Activated CD8-positive, alpha-beta memory T cell treated with anti-CD3 and anti-CD28 coated beads, Interleukin-2, amount 10 ng/mL, durations not matched to agents 7 days and 5 days (primary cell): ENCODE measurements around the gene OTOA. TPM values are rescaled to one million over a fixed set of nuclear protein-coding genes. Genes with fewer than 3 reads are reported as not detected.
"Not testable (repeated sequence)": the region's sequence is repeated elsewhere in the genome, so short reads cannot be mapped to it uniquely, and the experiment has no call there.

Experiments
- ATAC-seq: fragments of 150-1000 bp; cut with Tn5 transposase; one replicate; pipeline ENCODE4 v1.10.0; 2021; ENCODE audit warnings: moderate library complexity
- CTCF ChIA-PET: fragments of 350-600 bp; sonication (Branson Sonifier 250); formaldehyde crosslinking; loops from one replicate; lab custom pipeline; 2021; ENCODE audit warnings: antibody characterized with exemption; lab: Charles Lee
- DNase-seq: peaks from one replicate; pipeline ENCODE4 v3.0.0-alpha.2; 2020
- H3K27ac Mint-ChIP-seq: one replicate; pipeline ENCODE4 v1.8.0; 2021; ENCODE audit warnings: mild to moderate bottlenecking, mixed read lengths
- H3K27me3 Mint-ChIP-seq: one replicate; pipeline ENCODE4 v1.8.0; 2021; ENCODE audit warnings: mixed read lengths
- H3K36me3 Mint-ChIP-seq: one replicate; pipeline ENCODE4 v1.8.0; 2021; ENCODE audit warnings: mild to moderate bottlenecking, mixed read lengths
- H3K4me1 Mint-ChIP-seq: one replicate; pipeline ENCODE4 v1.8.0; 2021; ENCODE audit warnings: mixed read lengths
- H3K4me3 Mint-ChIP-seq: one replicate; pipeline ENCODE4 v1.8.0; 2021; ENCODE audit warnings: mild to moderate bottlenecking, moderate library complexity, mixed read lengths
- H3K9me3 Mint-ChIP-seq: one replicate; pipeline ENCODE4 v1.8.0; 2022; ENCODE audit warnings: low read depth, mixed read lengths
- total RNA-seq, 2 experiments: library from RNA; stranded (reverse); gene quantifications; one replicate each; pipeline ENCODE4 v1.2.3, GENCODE V29; 2021

The OTOA gene
- total RNA-seq, 2 experiments from 2014 or later = 0.09 to 0.38 TPM

- Mint-ChIP-seq H3K36me3 (no peaks in the 10 kb centered on the region), H3K27ac (no peak overlapping the region), H3K4me1 (peaks cover 2% of the 10 kb centered on the region), H3K27me3 (peaks cover 3% of the 10 kb centered on the region), H3K4me3 (no peak overlapping the region), H3K9me3 (no peaks in the 10 kb centered on the region)
- ATAC-seq (no peak), DNase-seq (no peak)
- CTCF ChIA-PET = interaction anchor here (0.6 to 1.4 kb wide), 3 partner anchors 41 to 1728 kb away, joined by 3 to 6 read pairs (median 5); no protein-coding TSS in a partner anchor
Measured at GRCh38 chr16:21698169-21699032, 34.6 kb downstream of the OTOA start.

- no peak for DNase-seq
- Mint-ChIP-seq H3K9me3 (no peaks in the 10 kb centered on the region), H3K4me3 (no peak overlapping the region), H3K27ac (no peak overlapping the region), H3K4me1 (peaks cover 9% of the 10 kb centered on the region), H3K36me3 (no peaks in the 10 kb centered on the region), H3K27me3 (peaks cover 5% of the 10 kb centered on the region)
- CTCF ChIA-PET = interaction anchor here (0.8 to 1.8 kb wide), 3 partner anchors 9 to 18 kb away, joined by 3 to 6 read pairs (median 3); no protein-coding TSS in a partner anchor
- ATAC-seq = no peak
Measured at GRCh38 chr16:21701271-21701670, 37.5 kb downstream of the OTOA start.

- no peak overlapping the region for H3K27ac Mint-ChIP-seq
- no peak overlapping the region for H3K4me3 Mint-ChIP-seq
- no peaks in the 10 kb centered on the region for H3K36me3 Mint-ChIP-seq
- CTCF ChIA-PET = interaction anchor here (0.8 to 1.4 kb wide), 4 partner anchors 8 to 45 kb away, joined by 3 to 4 read pairs (median 3); no protein-coding TSS in a partner anchor
- no peak for ATAC-seq
- no peak for DNase-seq
- peaks cover 9% of the 10 kb centered on the region for H3K4me1 Mint-ChIP-seq
- no peaks in the 10 kb centered on the region for H3K9me3 Mint-ChIP-seq
- peaks cover 5% of the 10 kb centered on the region for H3K27me3 Mint-ChIP-seq
Measured at GRCh38 chr16:21702276-21702675, 38.5 kb downstream of the OTOA start.

GRCh38 chr16:21703156-21703555, 39.4 kb downstream of the OTOA start:
- peaks cover 2% of the 10 kb centered on the region for H3K27me3 Mint-ChIP-seq
- CTCF ChIA-PET = interaction anchor here (1.0 to 1.2 kb wide), 3 partner anchors 19 to 120 kb away, joined by 3 to 4 read pairs (median 4); no protein-coding TSS in a partner anchor

GRCh38 chr16:21703589-21704174, 39.9 kb downstream of the OTOA start:
- no peak for DNase-seq
- CTCF ChIA-PET = interaction anchor here (1.0 to 1.2 kb wide), 3 partner anchors 9 to 120 kb away, joined by 3 to 4 read pairs (median 3); no protein-coding TSS in a partner anchor
- Mint-ChIP-seq H3K36me3 (no peaks in the 10 kb centered on the region), H3K9me3 (no peaks in the 10 kb centered on the region), H3K27ac (no peak overlapping the region), H3K27me3 (peaks cover 2% of the 10 kb centered on the region), H3K4me3 (no peak overlapping the region), H3K4me1 (peaks cover 13% of the 10 kb centered on the region)
- ATAC-seq = no peak

More at GRCh38 chr16:21703156-21703555, 39.4 kb downstream of the OTOA start:
- no peak for ATAC-seq
- Mint-ChIP-seq H3K4me3 (no peak overlapping the region), H3K9me3 (no peaks in the 10 kb centered on the region), H3K36me3 (no peaks in the 10 kb centered on the region), H3K4me1 (peaks cover 9% of the 10 kb centered on the region), H3K27ac (no peak overlapping the region)
- no peak for DNase-seq

GRCh38 chr16:21704266-21704665, 40.5 kb downstream of the OTOA start:
- peaks cover 13% of the 10 kb centered on the region for H3K4me1 Mint-ChIP-seq
- H3K36me3 Mint-ChIP-seq = no peaks in the 10 kb centered on the region
- no peak overlapping the region for H3K4me3 Mint-ChIP-seq
- H3K27ac Mint-ChIP-seq = no peak overlapping the region
- no peak for ATAC-seq
- H3K9me3 Mint-ChIP-seq = no peaks in the 10 kb centered on the region
- H3K27me3 Mint-ChIP-seq = peaks cover 2% of the 10 kb centered on the region
- CTCF ChIA-PET = interaction anchor here (1.0 to 9.6 kb wide), 2 partner anchors 9 to 48 kb away, joined by 3 to 76 read pairs; no protein-coding TSS in a partner anchor
- no peak for DNase-seq

GRCh38 chr16:21704733-21705132, 41.0 kb downstream of the OTOA start:
- no peak overlapping the region for H3K27ac Mint-ChIP-seq
- peaks cover 13% of the 10 kb centered on the region for H3K4me1 Mint-ChIP-seq
- DNase-seq = no peak
- H3K4me3 Mint-ChIP-seq = no peak overlapping the region
- H3K36me3 Mint-ChIP-seq = no peaks in the 10 kb centered on the region
- no peaks in the 10 kb centered on the region for H3K9me3 Mint-ChIP-seq
- H3K27me3 Mint-ChIP-seq = peaks cover 2% of the 10 kb centered on the region
- no peak for ATAC-seq
- CTCF ChIA-PET = interaction anchor here (1.0 to 9.6 kb wide), 2 partner anchors 8 to 48 kb away, joined by 3 to 76 read pairs; no protein-coding TSS in a partner anchor

- CTCF ChIA-PET = interaction anchor here (0.7 to 9.6 kb wide), 19 partner anchors 10 to 153 kb away, joined by 3 to 76 read pairs (median 5); no protein-coding TSS in a partner anchor
- peak; percentile 91 for DNase-seq
- Mint-ChIP-seq H3K27me3 (no peaks in the 10 kb centered on the region), H3K4me1 (peaks cover 9% of the 10 kb centered on the region), H3K4me3 (no peak overlapping the region), H3K9me3 (no peaks in the 10 kb centered on the region), H3K27ac (no peak overlapping the region), H3K36me3 (no peaks in the 10 kb centered on the region)
- ATAC-seq = peak; percentile 83
Measured at GRCh38 chr16:21708533-21709115, 44.9 kb downstream of the OTOA start.

GRCh38 chr16:21710938-21711337, 47.2 kb downstream of the OTOA start:
- CTCF ChIA-PET = interaction anchor here (0.8 to 9.6 kb wide), 2 partner anchors 46 to 54 kb away, joined by 3 to 76 read pairs; no protein-coding TSS in a partner anchor
- H3K36me3 Mint-ChIP-seq = no peaks in the 10 kb centered on the region
- no peak for ATAC-seq

GRCh38 chr16:21713549-21714368, 50.0 kb downstream of the OTOA start:
- no peaks in the 10 kb centered on the region for H3K27me3 Mint-ChIP-seq
- no peaks in the 10 kb centered on the region for H3K36me3 Mint-ChIP-seq
- H3K4me3 Mint-ChIP-seq = no peak overlapping the region
- no peak overlapping the region for H3K27ac Mint-ChIP-seq
- no peak for DNase-seq
- H3K9me3 Mint-ChIP-seq = no peaks in the 10 kb centered on the region
- ATAC-seq = no peak
- peaks cover 8% of the 10 kb centered on the region for H3K4me1 Mint-ChIP-seq
- CTCF ChIA-PET = interaction anchor here (1.0 to 9.6 kb wide), 2 partner anchors 10 to 57 kb away, joined by 3 to 76 read pairs; no protein-coding TSS in a partner anchor

More at GRCh38 chr16:21710938-21711337, 47.2 kb downstream of the OTOA start:
- no peaks in the 10 kb centered on the region for H3K9me3 Mint-ChIP-seq
- DNase-seq = no peak
- peaks cover 12% of the 10 kb centered on the region for H3K4me1 Mint-ChIP-seq
- H3K27ac Mint-ChIP-seq = no peak overlapping the region
- no peaks in the 10 kb centered on the region for H3K27me3 Mint-ChIP-seq
- no peak overlapping the region for H3K4me3 Mint-ChIP-seq

GRCh38 chr16:21714369-21714618, 50.5 kb downstream of the OTOA start:
- H3K4me1 Mint-ChIP-seq, ATAC-seq, CTCF ChIA-PET, H3K36me3 Mint-ChIP-seq, H3K9me3 Mint-ChIP-seq, H3K4me3 Mint-ChIP-seq, DNase-seq, H3K27ac Mint-ChIP-seq, H3K27me3 Mint-ChIP-seq: not testable (repeated sequence)

GRCh38 chr16:21717608-21718007, 53.8 kb downstream of the OTOA start:
- Mint-ChIP-seq H3K27me3 (no peaks in the 10 kb centered on the region), H3K27ac (no peak overlapping the region), H3K4me3 (no peak overlapping the region), H3K4me1 (peaks cover 8% of the 10 kb centered on the region), H3K36me3 (no peaks in the 10 kb centered on the region), H3K9me3 (no peaks in the 10 kb centered on the region)
- DNase-seq (no peak), ATAC-seq (no peak)
- CTCF ChIA-PET = interaction anchor here (2.2 kb wide), 1 partner anchor 9 kb away, joined by 11 read pairs; no protein-coding TSS in a partner anchor
